CD8-positive, alpha-beta memory T cell (primary cell): Measurements from ENCODE around the gene ARHGAP25. TPM values are rescaled to one million over a fixed set of nuclear protein-coding genes. Genes with fewer than 3 reads are reported as not detected.

Experiments
- CTCF ChIA-PET: fragments of 350-600 bp; sonication (Branson Sonifier 250); formaldehyde crosslinking; loops from one replicate; lab custom pipeline; 2021; ENCODE audit warnings: antibody characterized with exemption; lab: Charles Lee
- POLR2A ChIA-PET: fragments of 350-600 bp; sonication (Branson Sonifier 250); formaldehyde crosslinking; loops from one replicate; lab custom pipeline; 2021; ENCODE audit warnings: antibody characterized with exemption; lab: Charles Lee
- DNase-seq, 5 donors: peaks; one replicate each; pipeline versions ENCODE4 v3.0.0 to v3.0.0-alpha.2; 2020 to 2022; ENCODE audit warnings: mixed read lengths in 1 of 5
- H3K27ac ChIP-seq: one replicate; pipeline ENCODE4 v1.7.0; 2013; ENCODE audit warnings: low read depth, mild to moderate bottlenecking, low read length, moderate library complexity
- H3K27me3 ChIP-seq: 2 replicates; pipeline ENCODE4 v1.7.0; 2013; ENCODE audit warnings: low read length, mild to moderate bottlenecking; ENCODE audit not compliant: insufficient read depth, poor library complexity, severe bottlenecking
- H3K36me3 ChIP-seq: 2 replicates; pipeline ENCODE4 v1.7.0; 2013; ENCODE audit warnings: mild to moderate bottlenecking, low read length, moderate library complexity; ENCODE audit not compliant: insufficient read depth
- H3K4me1 ChIP-seq: 2 replicates; pipeline ENCODE4 v1.7.0; 2013; ENCODE audit warnings: mild to moderate bottlenecking, low read length, moderate library complexity; ENCODE audit not compliant: insufficient read depth
- H3K4me3 ChIP-seq: 2 replicates; pipeline ENCODE4 v1.7.0; 2013; ENCODE audit warnings: mild to moderate bottlenecking, low read length
- H3K9me3 ChIP-seq: 2 replicates; pipeline ENCODE4 v1.7.0; 2013; ENCODE audit warnings: mild to moderate bottlenecking, low read length
- H3K27ac Mint-ChIP-seq, 8 donors: one replicate each; pipeline ENCODE4 v1.8.0; 2020 to 2021; ENCODE audit warnings: mixed read lengths in 8 of 8, mild to moderate bottlenecking in 6 of 8, inconsistent platforms in 3 of 8, moderate library complexity in 3 of 8
- H3K27me3 Mint-ChIP-seq, 2 donors: one replicate each; pipeline ENCODE4 v1.8.0; 2020 to 2021; ENCODE audit warnings: mixed read lengths in 2 of 2, mild to moderate bottlenecking in 1 of 2, moderate library complexity in 1 of 2
- H3K36me3 Mint-ChIP-seq, 3 donors: one replicate each; pipeline ENCODE4 v1.8.0; 2020 to 2021; ENCODE audit warnings: mixed read lengths in 3 of 3, inconsistent platforms in 1 of 3, mild to moderate bottlenecking in 1 of 3
- H3K4me1 Mint-ChIP-seq, 3 donors: one replicate each; pipeline ENCODE4 v1.8.0; 2020 to 2021; ENCODE audit warnings: mixed read lengths in 3 of 3, inconsistent platforms in 1 of 3, mild to moderate bottlenecking in 1 of 3
- H3K4me3 Mint-ChIP-seq, 7 donors: one replicate each; pipeline ENCODE4 v1.8.0; 2020 to 2021; ENCODE audit warnings: mixed read lengths in 7 of 7, mild to moderate bottlenecking in 6 of 7, moderate library complexity in 4 of 7, inconsistent platforms in 2 of 7
- H3K9me3 Mint-ChIP-seq, 5 donors: one replicate each; pipeline ENCODE4 v1.8.0; 2020 to 2022; ENCODE audit warnings: mixed read lengths in 5 of 5, mild to moderate bottlenecking in 3 of 5, moderate library complexity in 2 of 5, inconsistent platforms in 1 of 5
- polyA plus RNA-seq: library from polyadenylated mRNA; unstranded; fragments of 300-500 nt; fragmentation: Illumina TruSeq; gene quantifications from one replicate; pipeline ENCODE4 v1.2.3, GENCODE V29; 2021
- total RNA-seq, 2 experiments: library from RNA; stranded (reverse); gene quantifications; one replicate each; pipeline ENCODE4 v1.2.3, GENCODE V29; 2021

ARHGAP25 gene
- total and polyA plus RNA-seq, 3 experiments from 2014 or later: 74.7 to 200 (median 75.2) TPM

DNA sequence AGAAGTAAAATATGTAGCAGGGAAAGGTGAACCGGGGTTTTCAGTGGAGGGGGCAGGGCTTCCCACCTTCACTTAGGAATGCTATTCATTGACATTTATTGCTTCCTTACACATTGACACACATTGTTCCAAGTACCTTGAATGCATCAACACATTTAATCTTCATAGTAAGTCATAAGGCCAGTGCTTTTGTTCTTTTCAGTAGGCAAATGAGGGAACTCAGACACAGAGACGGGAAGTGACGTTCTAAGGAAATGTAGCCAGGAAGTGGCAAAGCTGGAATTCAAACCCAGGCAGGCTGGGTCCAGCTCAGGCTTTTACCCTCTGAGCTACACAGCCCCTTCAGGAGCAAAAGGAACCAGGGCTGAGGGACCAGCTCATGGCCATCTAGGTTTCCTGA is 115.9 kb downstream of the ARHGAP25 start:
- H3K4me1 ChIP-seq: no peaks in the 10 kb centered on the region
- Mint-ChIP-seq H3K27ac (peak overlapping the region in 1 of 8 donors; percentile 48), H3K9me3 (peaks cover 0 to 1% (median 0%) of the 10 kb centered on the region in 5 donors), H3K36me3 (peaks cover 0 to 11% (median 0%) of the 10 kb centered on the region in 3 donors), H3K27me3 (peaks cover 4 to 35% of the 10 kb centered on the region in 2 donors), H3K4me1 (no peaks in the 10 kb centered on the region), H3K4me3 (no peak overlapping the region)
- no peak overlapping the region for H3K27ac ChIP-seq
- ChIA-PET CTCF (no interaction called here), POLR2A (no interaction called here)
- H3K27me3 ChIP-seq: peaks cover 2% of the 10 kb centered on the region
- no peaks in the 10 kb centered on the region for H3K36me3 ChIP-seq
- no peak overlapping the region for H3K4me3 ChIP-seq
- DNase-seq: no peak
- no peaks in the 10 kb centered on the region for H3K9me3 ChIP-seq

GRCh38 chr2:68853035-68853434 is 118.4 kb downstream of the ARHGAP25 start:
- Histone ChIP-seq H3K9me3 (no peaks in the 10 kb centered on the region), H3K4me1 (no peaks in the 10 kb centered on the region), H3K36me3 (no peaks in the 10 kb centered on the region), H3K4me3 (no peak overlapping the region), H3K27me3 (peaks cover 2% of the 10 kb centered on the region), H3K27ac (no peak overlapping the region)
- H3K27ac Mint-ChIP-seq: no peak overlapping the region
- ChIA-PET CTCF (interaction anchor here (1.3 to 1.5 kb wide), 2 partner anchors 17 to 144 kb away, joined by 3 read pairs; no protein-coding TSS in a partner anchor), POLR2A (interaction anchor here (0.7 to 0.9 kb wide), 2 partner anchors 14 to 19 kb away, joined by 3 read pairs; no protein-coding TSS in a partner anchor)
- no peaks in the 10 kb centered on the region for H3K4me1 Mint-ChIP-seq
- H3K4me3 Mint-ChIP-seq: no peak overlapping the region
- peaks cover 0 to 1% (median 0%) of the 10 kb centered on the region in 5 donors for H3K9me3 Mint-ChIP-seq
- H3K36me3 Mint-ChIP-seq: peaks cover 0 to 5% (median 0%) of the 10 kb centered on the region in 3 donors
- DNase-seq: no peak
- H3K27me3 Mint-ChIP-seq: peaks cover 2 to 19% of the 10 kb centered on the region in 2 donors

- POLR2A ChIA-PET: interaction anchor here (0.7 kb wide), 1 partner anchor 15 kb away, joined by 3 read pairs; no protein-coding TSS in a partner anchor
- H3K27ac Mint-ChIP-seq: no peak overlapping the region
- no peaks in the 10 kb centered on the region for H3K4me1 Mint-ChIP-seq
Measured at GRCh38 chr2:68853915-68854314, 119.3 kb downstream of the ARHGAP25 start.

GRCh38 chr2:68854476-68854875 is 119.9 kb downstream of the ARHGAP25 start:
- no peaks in the 10 kb centered on the region for H3K9me3 ChIP-seq
- Mint-ChIP-seq H3K9me3 (peaks cover 0 to 1% (median 0%) of the 10 kb centered on the region in 5 donors), H3K4me3 (no peak overlapping the region), H3K27ac (no peak overlapping the region), H3K4me1 (no peaks in the 10 kb centered on the region), H3K27me3 (peaks cover 2 to 13% of the 10 kb centered on the region in 2 donors), H3K36me3 (peaks cover 0 to 5% (median 0%) of the 10 kb centered on the region in 3 donors)
- CTCF ChIA-PET: interaction anchor here (1.2 to 1.5 kb wide), 3 partner anchors 15 to 18 kb away, joined by 3 to 4 read pairs (median 3); no protein-coding TSS in a partner anchor
- no peak overlapping the region for H3K27ac ChIP-seq
- POLR2A ChIA-PET: no interaction called here
- no peak overlapping the region for H3K4me3 ChIP-seq
- DNase-seq: no peak
- H3K36me3 ChIP-seq: no peaks in the 10 kb centered on the region
- peaks cover 2% of the 10 kb centered on the region for H3K27me3 ChIP-seq
- H3K4me1 ChIP-seq: no peaks in the 10 kb centered on the region

More at GRCh38 chr2:68853915-68854314, 119.3 kb downstream of the ARHGAP25 start:
- H3K27me3 ChIP-seq: peaks cover 2% of the 10 kb centered on the region
- H3K9me3 ChIP-seq: no peaks in the 10 kb centered on the region
- no peak overlapping the region for H3K4me3 Mint-ChIP-seq
- CTCF ChIA-PET: interaction anchor here (1.2 to 1.5 kb wide), 4 partner anchors 15 to 145 kb away, joined by 3 to 4 read pairs (median 3); no protein-coding TSS in a partner anchor
- H3K27me3 Mint-ChIP-seq: peaks cover 2 to 16% of the 10 kb centered on the region in 2 donors
- H3K4me1 ChIP-seq: no peaks in the 10 kb centered on the region
- no peak for DNase-seq
- H3K36me3 Mint-ChIP-seq: peaks cover 0 to 5% (median 0%) of the 10 kb centered on the region in 3 donors
- peaks cover 0 to 1% (median 0%) of the 10 kb centered on the region in 5 donors for H3K9me3 Mint-ChIP-seq
- no peak overlapping the region for H3K4me3 ChIP-seq
- no peaks in the 10 kb centered on the region for H3K36me3 ChIP-seq
- H3K27ac ChIP-seq: no peak overlapping the region

DNA sequence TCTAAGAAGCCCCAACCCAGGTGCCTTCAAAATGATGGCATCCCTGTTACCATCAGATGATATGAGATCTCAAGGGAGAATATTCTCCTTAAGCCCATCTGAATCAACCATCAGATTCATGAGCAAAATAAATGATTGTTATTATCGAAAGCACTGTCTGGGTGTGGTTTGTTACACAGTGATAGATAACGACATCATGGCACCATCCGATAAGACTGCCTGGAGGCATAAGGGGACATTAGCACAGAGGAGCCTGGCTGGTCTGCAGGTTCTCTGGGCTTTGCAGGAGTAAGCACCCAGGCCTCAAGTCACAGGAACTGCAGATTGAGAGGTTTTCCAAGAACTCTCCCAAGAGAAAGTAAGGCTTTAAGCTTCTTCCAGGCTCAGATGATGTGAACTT is 120.9 kb downstream of the ARHGAP25 start:
- H3K27me3 Mint-ChIP-seq: peaks cover 2 to 6% of the 10 kb centered on the region in 2 donors
- POLR2A ChIA-PET: no interaction called here
- CTCF ChIA-PET: interaction anchor here (1.7 kb wide), 1 partner anchor 88 kb away, joined by 3 read pairs; no protein-coding TSS in a partner anchor
- no peak overlapping the region for H3K4me3 ChIP-seq
- no peaks in the 10 kb centered on the region for H3K4me1 ChIP-seq
- DNase-seq: no peak
- no peak overlapping the region for H3K27ac Mint-ChIP-seq
- H3K27ac ChIP-seq: no peak overlapping the region
- no peaks in the 10 kb centered on the region for H3K27me3 ChIP-seq
- peaks cover 0 to 5% (median 0%) of the 10 kb centered on the region in 3 donors for H3K36me3 Mint-ChIP-seq
- no peaks in the 10 kb centered on the region for H3K4me1 Mint-ChIP-seq
- H3K9me3 ChIP-seq: no peaks in the 10 kb centered on the region
- H3K36me3 ChIP-seq: no peaks in the 10 kb centered on the region
- peaks cover 0 to 1% (median 0%) of the 10 kb centered on the region in 5 donors for H3K9me3 Mint-ChIP-seq
- H3K4me3 Mint-ChIP-seq: no peak overlapping the region

DNA sequence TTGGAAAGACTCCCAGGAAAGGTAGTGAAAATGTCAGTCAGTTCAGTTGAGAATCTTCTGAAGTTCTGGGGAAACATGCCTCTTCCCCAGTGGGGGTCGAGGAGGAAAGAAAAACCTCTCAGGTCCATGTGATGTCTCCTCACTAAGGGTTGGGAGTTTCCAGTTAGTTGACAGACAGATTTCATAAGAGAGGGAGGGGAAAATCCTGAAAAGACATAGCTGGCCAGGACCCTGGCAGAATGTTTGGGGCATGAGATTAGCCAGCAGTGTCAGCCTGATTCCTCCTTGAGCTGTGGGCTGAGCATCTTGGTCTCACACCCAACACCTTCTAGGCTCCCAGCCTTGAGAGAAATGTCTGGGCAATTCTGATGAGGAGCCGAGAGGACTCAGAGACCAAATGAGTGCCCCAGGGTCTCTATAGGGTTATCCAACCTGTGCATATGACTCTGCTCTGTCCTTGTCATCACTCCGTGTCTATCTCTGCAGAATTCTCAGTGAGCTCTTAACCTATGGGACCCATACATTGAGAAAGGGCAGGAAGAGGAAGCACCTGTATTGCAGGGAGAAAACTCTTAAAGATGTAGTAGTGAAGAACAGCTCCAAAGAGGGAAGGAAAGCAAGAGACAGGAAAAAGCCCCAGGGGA is 122.7 kb downstream of the ARHGAP25 start:
- Histone ChIP-seq H3K9me3 (no peaks in the 10 kb centered on the region), H3K27ac (no peak overlapping the region), H3K4me3 (no peak overlapping the region), H3K4me1 (no peaks in the 10 kb centered on the region), H3K27me3 (no peaks in the 10 kb centered on the region), H3K36me3 (no peaks in the 10 kb centered on the region)
- DNase-seq: no peak
- H3K4me3 Mint-ChIP-seq: no peak overlapping the region
- ChIA-PET CTCF (interaction anchor here (2.0 kb wide), 1 partner anchor 51 kb away, joined by 7 read pairs; no protein-coding TSS in a partner anchor), POLR2A (no interaction called here)
- H3K27me3 Mint-ChIP-seq: peaks cover 2 to 4% of the 10 kb centered on the region in 2 donors
- peaks cover 0 to 5% (median 0%) of the 10 kb centered on the region in 3 donors for H3K36me3 Mint-ChIP-seq
- no peaks in the 10 kb centered on the region for H3K4me1 Mint-ChIP-seq
- no peak overlapping the region for H3K27ac Mint-ChIP-seq
- peaks cover 0 to 1% (median 0%) of the 10 kb centered on the region in 5 donors for H3K9me3 Mint-ChIP-seq

DNA sequence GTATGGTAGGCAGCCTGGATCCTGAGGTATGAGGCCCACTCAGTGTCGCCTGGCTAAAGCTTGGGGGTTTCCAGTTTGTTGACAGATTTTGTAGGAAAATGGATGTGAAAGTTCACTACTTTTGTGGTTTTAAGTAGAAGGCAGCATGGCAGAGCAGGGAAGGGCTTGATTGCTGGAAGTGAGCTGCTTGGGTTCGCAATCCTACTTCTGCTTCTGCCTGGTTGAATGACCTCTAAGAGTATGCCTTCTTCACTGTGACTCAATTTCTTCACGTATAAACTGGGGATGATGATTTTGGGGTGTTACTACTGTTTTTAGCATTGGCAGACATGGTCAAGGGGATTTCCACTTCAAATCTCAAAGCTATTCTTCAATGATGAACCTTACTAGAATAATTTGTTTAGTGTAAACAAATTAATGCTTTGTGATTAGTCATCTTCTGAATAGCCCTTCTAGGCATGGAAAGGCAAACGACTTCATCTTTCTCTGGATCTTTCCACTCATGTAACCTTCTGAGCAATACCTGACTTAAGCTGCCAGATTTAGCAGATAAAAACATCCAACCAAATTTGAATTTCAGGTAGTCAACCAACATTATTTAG is 123.3 kb downstream of the ARHGAP25 start:
- peaks cover 0 to 2% (median 0%) of the 10 kb centered on the region in 3 donors for H3K36me3 Mint-ChIP-seq
- H3K27me3 ChIP-seq: no peaks in the 10 kb centered on the region
- H3K36me3 ChIP-seq: no peaks in the 10 kb centered on the region
- no peak overlapping the region for H3K4me3 Mint-ChIP-seq
- POLR2A ChIA-PET: no interaction called here
- peaks cover 2% of the 10 kb centered on the region in 2 donors for H3K27me3 Mint-ChIP-seq
- CTCF ChIA-PET: interaction anchor here (1.0 to 2.0 kb wide), 3 partner anchors 13 to 50 kb away, joined by 3 to 7 read pairs (median 5); no protein-coding TSS in a partner anchor
- no peak overlapping the region for H3K27ac ChIP-seq
- H3K9me3 Mint-ChIP-seq: peaks cover 0 to 1% (median 0%) of the 10 kb centered on the region in 5 donors
- H3K9me3 ChIP-seq: no peaks in the 10 kb centered on the region
- DNase-seq: no peak
- no peak overlapping the region for H3K27ac Mint-ChIP-seq
- H3K4me1 Mint-ChIP-seq: no peaks in the 10 kb centered on the region
- no peak overlapping the region for H3K4me3 ChIP-seq
- H3K4me1 ChIP-seq: no peaks in the 10 kb centered on the region

DNA sequence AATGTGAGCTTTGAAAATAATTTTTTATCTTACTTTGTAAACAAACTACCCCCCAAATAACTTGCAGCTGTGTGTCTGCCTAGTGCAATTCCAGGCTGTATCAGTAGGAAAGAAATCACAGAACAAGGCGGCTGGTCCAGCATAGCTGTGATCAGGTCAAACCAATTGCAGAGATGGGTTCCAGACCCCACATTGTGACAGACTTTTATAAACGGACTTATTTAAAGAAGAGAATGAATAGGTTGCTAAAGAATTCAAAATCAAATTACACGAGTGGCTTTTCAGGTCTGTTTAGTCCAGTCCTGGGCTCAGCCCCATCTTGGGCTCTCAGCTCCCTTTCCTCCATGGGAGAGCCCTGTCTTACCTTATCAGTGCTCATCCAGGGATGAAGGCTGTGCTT is 125.5 kb downstream of the ARHGAP25 start:
- Mint-ChIP-seq H3K9me3 (no peaks in the 10 kb centered on the region), H3K27ac (no peak overlapping the region), H3K4me1 (no peaks in the 10 kb centered on the region), H3K27me3 (no peaks in the 10 kb centered on the region), H3K36me3 (no peaks in the 10 kb centered on the region), H3K4me3 (no peak overlapping the region)
- no peak overlapping the region for H3K4me3 ChIP-seq
- ChIA-PET CTCF (no interaction called here), POLR2A (no interaction called here)
- H3K36me3 ChIP-seq: no peaks in the 10 kb centered on the region
- no peaks in the 10 kb centered on the region for H3K9me3 ChIP-seq
- H3K4me1 ChIP-seq: no peaks in the 10 kb centered on the region
- H3K27ac ChIP-seq: no peak overlapping the region
- H3K27me3 ChIP-seq: no peaks in the 10 kb centered on the region
- DNase-seq: no peak
